GM19438 (cell line): Measurements from ENCODE around the gene PHRF1.

Experiments used
- ATAC-seq: cut with Tn5 transposase; IDR thresholded peaks from one replicate; pipeline ENCODE4 v1.9.1; 2021; ENCODE audit warnings: low read depth; ENCODE audit not compliant: unreplicated experiment

PHRF1 gene

DNA sequence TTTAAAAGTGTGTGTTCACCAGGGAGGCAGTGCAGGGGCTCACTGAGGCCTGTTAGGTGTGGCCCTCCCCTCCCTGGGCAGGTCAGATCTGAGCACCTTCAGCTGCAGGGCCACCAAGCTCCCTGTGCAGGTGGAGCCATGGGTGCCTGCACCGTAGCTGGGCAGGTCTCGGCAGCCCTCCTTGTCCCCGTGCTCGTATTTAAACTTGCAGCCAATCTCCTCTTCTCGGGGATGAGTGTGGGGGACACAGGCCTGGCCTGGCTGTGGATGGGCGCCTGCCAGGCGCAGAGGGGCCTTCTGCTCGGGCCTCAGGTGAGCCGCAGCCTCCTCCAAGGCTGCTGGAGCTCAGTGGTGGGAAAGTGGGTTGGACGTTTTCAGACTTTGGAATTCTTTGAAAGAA, 19.1 kb downstream of the PHRF1 start:
- no peak for ATAC-seq

DNA sequence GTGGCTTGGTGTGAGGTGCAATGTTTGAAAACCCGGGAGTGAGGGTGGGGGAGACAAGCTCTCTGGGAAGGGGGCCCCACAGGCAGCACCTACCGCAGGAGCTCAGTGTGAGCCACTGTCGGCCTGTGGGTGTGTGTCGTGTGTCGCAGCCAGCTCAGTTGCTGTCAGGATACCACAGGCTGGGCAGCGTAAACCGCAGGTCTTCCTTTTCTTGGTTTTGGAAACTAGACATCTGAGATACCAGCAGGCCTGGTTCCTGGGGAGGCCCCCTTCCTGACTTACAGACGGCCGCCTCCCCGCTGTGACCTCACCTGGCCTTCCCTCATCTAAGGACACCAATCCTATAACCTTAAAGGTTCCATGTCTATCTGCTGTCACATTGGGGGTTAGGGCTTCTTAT, 20.1 kb downstream of the PHRF1 start:
- ATAC-seq: no peak

DNA sequence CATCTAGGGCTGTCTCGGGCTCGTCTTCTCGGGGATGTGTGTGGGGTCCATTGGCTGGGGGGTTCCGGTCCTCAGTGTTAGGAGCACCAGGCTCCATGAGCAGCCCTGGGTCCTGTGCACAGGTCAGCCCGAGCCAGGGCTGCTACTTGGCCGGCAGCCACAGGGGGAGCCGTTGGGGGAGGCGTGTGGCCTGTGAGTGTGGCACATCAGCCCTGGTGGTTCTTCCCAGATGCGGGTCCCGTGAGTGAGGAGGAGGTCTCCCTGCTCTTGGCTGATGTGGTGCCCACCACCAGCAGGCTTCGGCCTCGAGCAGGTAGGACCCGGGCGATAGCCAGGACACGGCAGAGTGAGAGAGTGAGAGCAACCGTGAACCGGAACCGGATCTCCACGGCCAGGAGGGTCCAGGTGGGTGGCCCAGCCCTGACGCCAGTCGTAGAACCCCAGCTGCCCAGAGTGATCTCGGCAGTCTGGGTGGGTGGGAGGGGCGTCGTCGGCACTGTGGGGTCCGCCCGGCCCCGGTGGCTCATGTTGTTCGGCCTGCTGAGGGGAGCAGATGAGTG, 21.0 kb downstream of the PHRF1 start:
- no peak for ATAC-seq

DNA sequence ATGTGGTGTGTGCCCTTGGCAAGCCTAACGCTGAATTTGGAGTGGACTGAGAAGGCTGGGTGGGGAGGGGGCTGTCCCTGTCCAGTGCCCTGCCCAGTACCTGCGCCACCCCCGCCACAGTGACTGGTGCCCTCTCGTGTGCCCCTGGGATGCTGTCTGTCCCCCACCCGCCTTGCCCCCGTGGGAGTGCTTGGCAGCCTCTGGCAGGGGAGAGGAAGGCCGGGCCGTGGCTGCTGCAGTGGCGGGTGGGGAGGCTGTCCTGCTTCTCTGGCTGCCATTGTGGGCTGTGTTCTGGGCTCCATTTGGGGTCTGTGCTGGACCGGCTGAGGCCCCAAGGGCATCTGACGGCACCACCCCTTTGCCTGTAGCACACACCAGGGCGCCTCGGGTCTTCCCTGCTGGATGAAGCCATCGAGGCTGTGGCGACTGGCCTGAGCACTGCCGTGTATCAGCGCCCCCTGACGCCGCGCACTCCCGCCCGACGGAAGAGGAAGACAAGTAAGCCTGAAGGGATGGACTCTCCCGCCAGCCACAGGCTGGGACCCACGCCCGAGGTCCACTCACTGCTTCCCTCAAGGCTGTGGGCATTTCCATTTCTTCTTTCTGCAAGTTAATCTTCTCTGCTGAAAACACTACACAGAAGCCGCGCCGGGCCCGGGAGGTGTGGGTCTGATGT, 21.9 kb downstream of the PHRF1 start:
- ATAC-seq: no peak

DNA sequence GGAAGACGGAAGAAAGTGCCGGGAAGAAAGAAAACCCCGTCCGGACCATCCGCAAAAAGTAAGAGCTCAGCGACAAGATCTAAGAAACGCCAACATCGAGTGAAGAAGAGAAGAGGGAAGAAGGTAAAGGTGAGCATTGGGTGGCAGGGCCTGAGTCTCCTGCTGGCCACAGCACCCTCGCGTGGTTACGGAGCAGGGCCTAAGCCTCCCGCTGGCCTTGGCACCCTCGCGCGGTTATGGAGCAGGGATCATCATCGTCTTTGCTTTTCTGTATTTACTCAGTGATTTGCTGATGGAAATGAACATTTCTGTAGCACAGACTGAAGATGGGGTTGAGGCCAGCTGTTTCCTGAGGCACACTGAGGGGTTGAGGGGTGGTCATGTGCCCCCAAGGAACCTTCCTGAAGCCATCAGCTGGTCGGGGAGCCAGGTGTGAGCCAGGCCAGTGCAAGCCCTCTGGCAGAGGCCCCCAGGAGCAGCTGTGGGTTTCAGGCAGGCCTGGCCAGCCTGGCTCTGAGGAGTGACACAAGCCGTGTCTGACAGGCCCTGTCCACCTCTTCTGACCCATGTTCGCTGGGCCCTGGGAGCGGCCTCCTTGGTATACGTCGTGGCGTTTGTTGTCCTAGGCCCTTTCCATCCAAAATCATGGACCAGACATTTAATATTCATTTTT, 25.4 kb downstream of the PHRF1 start:
- no peak for ATAC-seq

DNA sequence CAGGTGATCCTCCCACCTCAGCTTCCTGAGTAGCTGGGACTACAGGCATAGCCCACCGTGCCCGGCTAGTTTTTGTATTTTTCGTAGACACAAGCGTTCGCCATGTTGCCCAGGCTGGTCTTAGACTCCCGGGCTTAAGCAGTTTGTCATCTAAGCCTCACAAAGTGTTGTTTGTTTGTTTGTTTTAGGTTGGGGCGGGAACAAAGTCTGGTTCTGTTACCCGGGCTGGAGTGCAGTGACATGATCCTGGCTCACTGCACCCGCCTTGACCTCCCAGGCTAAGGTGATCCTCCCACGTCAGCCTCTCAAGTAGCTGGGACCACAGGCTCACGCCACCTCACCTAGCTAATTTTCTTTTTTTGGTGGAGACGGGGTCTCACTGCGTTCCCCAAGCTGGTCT, 26.9 kb downstream of the PHRF1 start:
- no peak for ATAC-seq

DNA sequence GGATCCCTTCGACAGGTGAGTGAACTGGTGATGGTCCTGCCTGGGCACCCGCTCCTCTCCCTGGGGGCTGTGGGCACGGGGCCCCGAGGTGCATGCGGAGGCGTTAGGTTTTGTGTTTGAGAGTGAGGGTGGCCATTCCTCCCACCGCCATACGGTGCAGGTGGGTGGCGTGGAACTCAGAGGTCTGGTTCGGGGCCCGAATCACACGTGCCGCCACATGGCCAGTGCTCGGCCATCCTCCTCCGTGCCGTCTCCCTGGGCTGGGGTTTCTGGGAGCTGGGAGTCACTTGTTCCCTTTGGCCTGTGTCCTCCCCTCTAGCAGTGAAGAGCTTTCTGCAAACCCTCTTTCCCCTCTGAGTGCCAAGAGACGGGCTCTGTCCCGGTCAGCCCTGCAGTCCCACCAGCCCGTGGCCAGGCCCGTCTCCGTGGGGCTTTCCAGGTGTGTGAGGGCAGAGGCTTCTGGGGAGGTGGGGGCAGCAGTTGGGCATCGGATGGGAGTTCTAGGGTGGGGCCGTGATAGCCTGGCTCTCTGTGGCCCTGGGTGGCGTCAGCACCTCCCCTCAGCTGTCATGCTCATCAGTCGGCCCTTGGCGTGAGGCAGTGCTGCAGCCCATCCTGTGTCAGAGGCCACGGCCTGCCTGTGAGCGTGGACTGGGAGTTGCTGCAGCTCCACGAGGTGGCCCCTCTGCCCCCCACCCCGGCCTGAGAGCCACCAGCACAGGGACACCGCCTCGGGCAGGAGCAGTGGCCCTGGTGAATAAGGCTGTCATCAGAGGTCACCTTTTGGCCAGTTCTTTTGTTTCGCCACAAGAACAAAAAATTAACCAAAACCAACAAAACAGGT, 29.2 kb downstream of the PHRF1 start:
- ATAC-seq: no peak

DNA sequence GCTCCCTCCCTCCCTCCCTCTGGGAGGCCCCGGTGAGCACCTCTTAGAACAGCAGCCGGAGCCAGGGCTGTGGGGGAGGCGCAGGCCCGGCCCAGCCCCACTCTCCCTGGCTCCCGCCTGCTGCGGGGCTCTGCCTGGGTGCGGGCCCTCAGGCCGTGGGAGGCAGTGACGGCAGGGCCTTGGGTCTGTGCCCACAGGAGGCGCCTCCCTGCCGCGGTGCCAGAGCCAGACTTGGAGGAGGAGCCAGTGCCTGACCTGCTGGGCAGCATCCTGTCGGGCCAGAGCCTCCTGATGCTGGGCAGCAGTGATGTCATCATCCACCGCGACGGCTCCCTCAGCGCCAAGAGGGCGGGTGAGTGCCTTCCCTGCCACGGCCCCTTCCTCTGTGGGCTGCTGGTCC, 30.0 kb downstream of the PHRF1 start:
- ATAC-seq: no peak

DNA sequence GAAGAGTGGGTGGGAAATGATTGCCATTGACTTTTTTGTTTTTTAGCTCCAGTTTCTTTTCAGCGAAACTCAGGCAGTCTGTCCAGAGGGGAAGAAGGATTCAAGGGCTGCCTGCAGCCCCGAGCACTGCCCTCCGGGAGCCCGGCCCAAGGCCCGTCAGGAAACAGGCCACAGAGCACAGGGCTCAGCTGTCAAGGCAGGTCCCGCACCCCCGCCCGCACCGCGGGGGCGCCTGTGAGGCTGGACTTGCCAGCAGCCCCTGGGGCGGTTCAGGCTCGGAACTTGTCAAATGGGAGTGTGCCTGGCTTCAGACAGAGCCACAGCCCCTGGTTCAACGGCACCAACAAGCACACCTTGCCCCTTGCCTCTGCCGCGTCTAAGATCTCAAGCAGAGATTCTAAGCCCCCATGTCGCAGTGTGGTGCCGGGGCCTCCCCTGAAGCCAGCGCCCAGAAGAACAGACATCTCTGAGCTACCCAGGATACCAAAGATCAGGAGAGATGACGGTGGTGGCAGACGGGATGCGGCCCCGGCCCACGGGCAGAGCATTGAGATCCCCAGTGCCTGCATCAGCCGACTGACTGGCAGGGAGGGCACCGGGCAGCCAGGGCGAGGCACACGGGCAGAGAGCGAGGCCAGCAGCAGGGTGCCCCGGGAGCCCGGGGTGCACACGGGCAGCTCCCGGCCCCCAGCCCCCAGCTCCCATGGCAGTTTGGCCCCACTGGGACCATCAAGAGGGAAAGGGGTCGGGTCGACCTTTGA, 30.9 kb downstream of the PHRF1 start:
- ATAC-seq: no peak

DNA sequence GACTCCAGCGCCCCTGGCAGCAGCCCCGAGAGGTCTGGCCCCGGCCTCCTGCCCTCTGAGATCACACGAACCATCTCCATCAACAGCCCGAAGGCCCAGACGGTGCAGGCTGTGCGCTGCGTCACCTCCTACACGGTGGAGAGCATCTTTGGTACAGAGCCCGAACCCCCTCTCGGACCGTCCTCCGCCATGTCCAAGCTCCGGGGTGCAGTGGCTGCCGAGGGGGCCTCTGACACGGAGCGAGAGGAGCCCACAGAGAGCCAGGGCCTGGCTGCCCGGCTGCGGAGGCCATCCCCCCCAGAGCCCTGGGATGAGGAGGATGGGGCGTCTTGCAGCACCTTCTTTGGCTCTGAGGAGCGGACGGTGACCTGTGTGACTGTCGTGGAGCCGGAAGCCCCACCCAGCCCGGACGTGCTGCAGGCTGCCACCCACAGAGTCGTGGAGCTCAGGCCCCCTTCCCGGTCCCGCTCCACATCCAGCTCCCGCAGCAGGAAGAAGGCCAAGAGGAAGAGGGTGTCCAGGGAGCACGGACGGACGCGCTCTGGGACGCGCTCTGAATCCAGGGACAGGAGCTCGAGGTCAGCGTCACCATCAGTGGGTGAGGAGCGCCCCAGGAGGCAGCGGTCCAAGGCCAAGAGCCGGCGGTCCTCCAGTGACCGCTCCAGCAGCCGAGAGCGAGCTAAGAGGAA, 31.8 kb downstream of the PHRF1 start:
- ATAC-seq: no peak

DNA sequence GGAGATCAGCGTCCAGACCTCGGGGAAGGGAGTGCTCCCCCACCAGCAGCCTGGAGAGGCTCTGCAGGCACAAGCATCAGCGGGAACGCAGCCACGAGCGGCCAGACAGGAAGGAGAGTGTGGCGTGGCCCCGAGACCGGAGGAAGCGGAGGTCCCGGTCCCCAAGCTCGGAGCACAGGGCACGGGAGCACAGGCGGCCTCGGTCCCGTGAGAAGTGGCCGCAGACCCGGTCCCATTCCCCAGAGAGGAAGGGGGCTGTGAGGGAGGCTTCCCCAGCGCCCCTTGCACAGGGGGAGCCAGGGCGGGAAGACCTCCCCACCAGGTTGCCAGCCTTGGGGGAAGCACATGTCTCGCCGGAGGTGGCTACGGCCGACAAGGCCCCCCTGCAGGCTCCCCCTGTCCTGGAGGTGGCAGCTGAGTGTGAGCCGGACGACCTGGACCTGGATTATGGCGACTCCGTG, 32.6 kb downstream of the PHRF1 start:
- ATAC-seq: no peak

DNA sequence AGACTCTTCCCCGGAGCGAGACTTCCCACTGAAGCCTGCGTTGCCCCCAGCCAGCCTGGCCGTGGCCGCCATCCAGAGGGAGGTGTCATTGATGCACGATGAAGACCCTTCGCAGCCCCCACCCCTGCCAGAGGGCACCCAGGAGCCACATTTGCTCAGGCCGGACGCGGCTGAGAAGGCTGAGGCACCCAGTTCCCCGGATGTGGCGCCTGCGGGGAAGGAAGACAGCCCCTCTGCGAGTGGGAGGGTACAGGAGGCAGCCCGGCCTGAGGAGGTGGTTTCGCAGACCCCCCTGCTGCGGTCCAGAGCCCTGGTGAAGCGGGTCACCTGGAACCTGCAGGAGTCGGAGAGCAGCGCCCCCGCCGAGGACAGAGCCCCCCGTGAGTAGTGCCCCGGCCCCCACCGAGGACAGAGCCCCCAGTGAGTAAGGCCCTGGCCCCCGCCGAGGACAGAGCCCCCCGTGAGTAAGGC, 33.1 kb downstream of the PHRF1 start:
- no peak for ATAC-seq

DNA sequence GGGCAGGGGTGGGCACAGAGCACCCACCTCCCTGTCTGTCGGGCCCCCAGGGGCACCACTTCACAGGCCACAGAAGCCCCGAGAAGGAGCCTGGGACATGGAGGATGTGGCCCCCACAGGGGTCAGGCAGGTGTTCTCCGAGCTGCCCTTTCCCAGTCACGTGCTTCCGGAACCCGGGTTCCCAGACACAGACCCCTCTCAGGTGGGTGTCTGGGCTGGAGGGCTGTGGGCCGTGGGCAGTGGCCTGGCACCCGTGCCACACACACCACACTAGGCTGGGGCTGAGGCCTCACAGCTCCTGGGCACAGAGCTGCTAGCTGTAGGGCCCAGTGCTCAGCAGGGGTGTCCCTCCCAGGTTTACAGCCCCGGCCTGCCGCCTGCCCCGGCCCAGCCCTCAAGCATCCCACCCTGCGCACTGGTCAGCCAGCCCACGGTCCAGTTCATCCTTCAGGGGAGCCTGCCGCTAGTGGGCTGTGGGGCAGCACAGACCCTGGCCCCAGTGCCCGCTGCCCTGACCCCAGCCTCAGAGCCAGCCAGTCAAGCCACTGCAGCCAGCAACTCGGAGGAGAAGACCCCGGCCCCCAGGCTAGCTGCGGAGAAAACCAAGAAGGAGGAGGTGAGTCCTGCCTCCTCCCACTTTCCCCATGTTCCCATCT, 34.0 kb downstream of the PHRF1 start:
- ATAC-seq: no peak

DNA sequence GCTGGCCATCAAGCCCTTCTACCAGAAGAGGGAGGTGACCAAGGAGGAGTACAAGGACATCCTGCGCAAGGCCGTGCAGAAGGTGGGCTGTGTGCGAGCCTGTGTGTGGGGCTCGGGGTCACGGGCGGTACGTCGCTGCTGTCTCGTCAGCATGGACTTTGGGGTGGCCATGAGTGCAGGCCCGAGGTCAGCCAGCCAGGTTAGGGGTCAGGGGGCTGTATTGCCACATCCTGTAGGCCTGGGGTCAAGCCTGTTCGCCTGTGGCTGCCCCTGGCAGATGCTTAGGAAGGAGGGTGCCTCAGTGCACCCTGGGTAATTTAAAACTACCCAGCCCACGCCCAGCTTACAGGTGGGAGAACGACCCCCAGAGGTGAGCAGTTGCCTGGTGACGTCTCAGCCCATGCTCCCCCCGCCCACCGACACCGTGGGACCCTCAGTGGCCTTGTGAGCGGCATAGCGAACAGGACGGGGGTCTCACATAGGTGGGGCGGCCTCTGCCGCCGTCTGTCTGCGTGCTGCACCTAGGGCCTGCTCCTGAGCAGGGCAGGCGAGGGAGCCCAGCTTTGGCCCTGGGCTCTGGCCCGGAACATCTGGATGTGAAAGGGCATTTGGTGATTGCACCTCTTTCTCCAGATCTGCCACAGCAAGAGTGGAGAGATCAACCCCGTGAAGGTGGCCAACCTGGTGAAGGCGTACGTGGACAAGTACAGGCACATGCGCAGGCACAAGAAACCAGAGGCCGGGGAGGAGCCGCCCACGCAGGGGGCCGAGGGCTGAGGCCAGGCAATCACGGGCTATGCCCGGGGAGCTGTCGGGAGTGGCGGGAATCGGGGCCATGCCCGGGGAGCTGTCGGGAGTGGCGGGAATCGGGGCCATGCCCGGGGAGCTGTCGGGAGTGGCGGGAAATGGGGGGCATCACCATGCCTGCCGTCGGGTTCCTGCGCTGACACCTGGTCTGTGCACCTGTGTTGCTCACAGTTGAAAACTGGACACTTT, 35.0 kb downstream of the PHRF1 start:
- ATAC-seq: no peak

DNA sequence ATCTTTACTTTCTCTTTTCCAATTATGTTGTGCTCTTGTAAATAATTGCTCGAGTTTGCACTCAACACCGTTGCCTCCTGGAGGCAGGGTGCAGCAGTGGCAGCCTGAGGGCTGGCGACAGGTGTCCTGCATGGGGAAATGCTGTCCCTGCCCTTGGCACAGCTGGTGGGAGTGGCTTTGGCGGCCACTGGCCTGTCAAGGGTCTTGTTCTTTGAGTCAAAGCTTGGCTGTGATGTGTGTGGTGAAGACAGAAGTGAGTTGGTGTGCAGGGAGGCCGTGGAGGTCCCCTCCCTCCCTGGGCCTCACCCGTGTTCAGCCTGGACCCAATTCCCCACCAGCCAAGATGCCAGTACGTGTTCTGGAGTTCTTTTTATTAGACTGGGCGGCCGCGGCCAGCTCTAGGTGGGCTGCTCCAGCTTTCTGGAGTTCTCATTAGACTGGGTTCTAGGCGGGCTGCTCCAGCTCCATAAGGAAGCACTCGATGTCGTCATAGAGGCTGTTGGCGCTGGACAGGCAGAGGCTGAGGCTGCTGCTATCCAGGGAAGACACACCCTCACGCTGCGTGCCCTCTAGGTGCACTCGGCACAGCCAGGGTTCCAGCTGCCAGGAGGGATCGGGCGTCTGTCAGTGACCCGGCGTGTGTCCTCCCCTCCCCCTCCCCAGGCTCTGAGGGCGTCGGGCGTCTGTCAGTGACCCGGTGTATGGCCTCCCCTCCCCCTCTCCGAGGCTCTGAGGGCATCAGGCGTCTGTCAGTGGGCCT, 36.1 kb downstream of the PHRF1 start:
- ATAC-seq: no peak

DNA sequence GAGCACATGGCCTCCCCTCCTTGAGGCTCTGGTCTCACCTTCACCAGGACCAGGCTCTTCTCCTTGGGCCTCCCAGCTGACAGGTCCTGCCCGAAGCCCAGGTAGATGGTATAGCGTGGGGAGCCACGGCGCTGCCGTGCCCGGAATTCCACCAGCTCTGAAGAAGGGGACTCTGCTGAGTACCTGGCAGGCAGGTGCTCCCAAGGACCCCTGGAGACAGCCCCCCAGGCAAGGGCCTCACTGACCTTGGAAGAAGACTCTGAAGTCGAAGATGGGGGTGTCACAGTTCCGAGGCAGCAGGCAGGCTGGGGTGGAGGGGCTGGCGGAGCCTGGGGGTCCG, 36.7 kb downstream of the PHRF1 start:
- no peak for ATAC-seq

DNA sequence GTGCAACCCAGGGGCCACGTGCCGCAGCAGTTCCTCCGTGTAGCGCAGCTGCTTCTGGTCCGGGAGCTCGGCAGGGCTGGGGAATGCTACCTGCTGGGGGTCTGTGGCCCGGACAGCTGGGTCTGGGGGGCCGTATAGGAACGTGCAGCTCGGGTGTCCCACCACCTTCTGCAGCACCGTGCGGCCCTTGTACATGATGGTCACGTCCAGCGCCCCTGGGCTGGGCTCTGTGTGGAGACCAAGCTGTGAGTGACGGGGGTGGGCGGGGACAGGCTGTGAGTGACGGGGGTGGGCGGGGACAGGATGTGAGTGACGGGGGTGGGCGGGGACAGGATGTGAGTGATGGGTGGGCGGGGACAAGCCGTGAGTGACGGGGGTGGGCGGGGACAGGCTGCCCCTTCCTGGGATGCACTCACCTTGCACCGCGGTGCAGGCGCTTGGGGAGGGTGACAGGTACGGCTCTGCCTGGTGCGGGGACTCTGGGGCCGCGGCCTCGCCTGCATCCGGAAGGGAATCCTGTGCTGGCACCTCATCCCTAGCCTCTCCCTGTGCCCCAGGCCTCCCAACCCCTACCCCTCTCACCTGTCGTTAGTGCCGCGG, 37.2 kb downstream of the PHRF1 start:
- no peak for ATAC-seq
